Activated naive CD8-positive, alpha-beta T cell treated with anti-CD3 and anti-CD28 coated beads, Interleukin-2, amount 50 U/mL, for 24 hours (primary cell): ENCODE measurements around the gene KRTAP12-4.
"Not testable (repeated sequence)": the region's sequence is repeated elsewhere in the genome, so short reads cannot be mapped to it uniquely, and the experiment has no call there.

Source experiments
- ATAC-seq: fragments of 150-1000 bp; cut with Tn5 transposase; one replicate; pipeline ENCODE4 v1.10.0; 2021
- DNase-seq: peaks from one replicate; pipeline ENCODE4 v3.0.0; 2021
- H3K27ac Mint-ChIP-seq: one replicate; pipeline ENCODE4 v1.8.0; 2021; ENCODE audit warnings: mild to moderate bottlenecking, mixed read lengths
- H3K27me3 Mint-ChIP-seq: one replicate; pipeline ENCODE4 v1.8.0; 2021; ENCODE audit warnings: mixed read lengths
- H3K36me3 Mint-ChIP-seq: one replicate; pipeline ENCODE4 v1.8.0; 2021; ENCODE audit warnings: low read depth, mixed read lengths
- H3K4me1 Mint-ChIP-seq: one replicate; pipeline ENCODE4 v1.8.0; 2021; ENCODE audit warnings: mixed read lengths
- H3K4me3 Mint-ChIP-seq: one replicate; pipeline ENCODE4 v1.8.0; 2021; ENCODE audit warnings: mild to moderate bottlenecking, moderate library complexity, mixed read lengths
- H3K9me3 Mint-ChIP-seq: one replicate; pipeline ENCODE4 v1.8.0; 2021; ENCODE audit warnings: mixed read lengths

The KRTAP12-4 gene, protein sequence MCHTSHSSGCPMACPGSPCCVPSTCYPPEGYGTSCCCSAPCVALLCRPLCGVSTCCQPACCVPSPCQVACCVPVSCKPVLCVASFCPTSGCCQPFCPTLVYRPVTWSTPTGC

DNA sequence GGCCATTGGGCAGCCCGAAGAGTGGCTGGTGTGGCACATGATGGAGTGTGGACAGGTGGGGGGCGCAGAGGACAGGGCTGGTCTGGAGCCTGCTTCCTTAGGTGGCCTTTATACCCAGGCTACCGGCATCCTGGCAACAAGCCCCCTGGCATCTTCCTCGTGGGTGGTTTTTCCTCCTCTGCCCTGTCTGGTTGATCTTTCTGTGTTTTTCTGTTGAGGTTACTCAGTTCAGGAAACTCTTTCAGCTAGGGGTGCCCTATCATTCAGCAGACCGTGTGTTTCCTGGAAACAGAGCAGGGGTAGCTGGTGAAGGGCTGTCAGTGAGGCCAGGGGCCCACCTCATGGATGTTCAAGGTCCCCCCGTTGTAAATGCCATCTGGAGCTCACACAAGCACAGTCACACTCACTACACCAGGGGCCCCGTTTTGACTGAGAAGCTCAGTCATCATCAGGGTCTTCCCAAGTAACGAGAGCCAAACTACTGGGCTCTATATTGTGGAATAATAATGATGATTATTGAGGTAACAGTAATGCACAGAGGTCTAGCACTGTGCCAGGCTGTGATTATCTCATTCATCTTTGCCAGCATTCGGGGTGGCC lies at the start of gene KRTAP12-4:
Gene KRTAP12-4 (minus strand): TSS at position 84 of the 600 bp plus-strand sequence. CDS start 45 bp downstream, at position 39.
- no peak within 1 kb of the TSS for H3K4me3 Mint-ChIP-seq
- H3K27ac Mint-ChIP-seq = no peak within 1 kb of the TSS
- H3K36me3 Mint-ChIP-seq = peaks cover 6% of the 10 kb centered on the region
- H3K4me1 Mint-ChIP-seq = peaks cover 53% of the 10 kb centered on the region
- H3K9me3 Mint-ChIP-seq = peaks cover 17% of the 10 kb centered on the region
- DNase-seq (no peak), ATAC-seq (no peak)
- H3K27me3 Mint-ChIP-seq = no peaks in the 10 kb centered on the region

DNA sequence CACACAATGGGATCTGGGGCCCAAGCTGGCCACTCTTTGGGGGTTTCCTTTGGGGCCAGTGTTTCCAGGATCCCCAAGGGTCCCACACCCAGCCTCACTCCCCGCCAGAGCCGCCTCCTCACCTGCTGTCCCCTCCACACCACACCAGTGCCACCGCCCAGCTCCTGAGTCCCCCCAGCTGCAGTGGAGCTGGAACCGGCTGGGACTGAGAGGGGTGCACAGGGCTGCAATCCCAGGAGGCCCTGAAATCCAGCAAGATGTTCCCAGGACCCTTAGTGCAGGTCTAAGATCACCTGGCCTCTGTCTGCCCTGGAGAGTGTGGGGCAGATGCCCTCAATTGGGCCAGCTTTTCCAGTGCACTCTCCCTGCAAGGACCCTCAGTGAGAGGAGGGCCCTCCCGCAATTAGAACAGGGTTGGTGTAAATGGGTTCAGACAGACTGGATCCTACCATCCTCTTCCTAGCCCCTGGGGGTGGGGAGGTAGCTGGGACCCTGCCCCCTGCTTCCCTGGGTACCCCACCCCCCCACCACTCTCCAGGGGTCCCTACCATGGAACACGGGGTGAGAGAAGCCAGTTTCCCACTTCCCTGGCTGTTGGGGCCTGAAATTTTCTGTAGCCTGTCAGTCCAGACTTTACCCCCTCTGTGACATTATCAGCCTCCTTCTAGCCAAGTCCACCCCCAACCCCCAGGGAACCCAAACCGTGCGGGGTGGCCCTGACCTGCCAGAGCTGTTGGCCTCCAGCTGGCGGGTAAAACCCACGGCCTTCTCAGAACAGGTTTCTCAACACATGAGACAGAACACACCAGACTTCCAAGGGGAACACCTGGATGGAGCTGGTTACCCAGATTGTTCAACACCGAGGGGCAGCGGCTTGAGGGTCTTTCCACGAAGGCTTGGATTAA lies 49.5 kb upstream of the KRTAP12-4 start:
- no peak for DNase-seq
- ATAC-seq = no peak
- Mint-ChIP-seq H3K4me1 (peaks cover 1% of the 10 kb centered on the region), H3K27ac (no peak overlapping the region), H3K4me3 (no peak overlapping the region), H3K36me3 (peaks cover 7% of the 10 kb centered on the region), H3K9me3 (peaks cover 10% of the 10 kb centered on the region), H3K27me3 (peaks cover 69% of the 10 kb centered on the region)

DNA sequence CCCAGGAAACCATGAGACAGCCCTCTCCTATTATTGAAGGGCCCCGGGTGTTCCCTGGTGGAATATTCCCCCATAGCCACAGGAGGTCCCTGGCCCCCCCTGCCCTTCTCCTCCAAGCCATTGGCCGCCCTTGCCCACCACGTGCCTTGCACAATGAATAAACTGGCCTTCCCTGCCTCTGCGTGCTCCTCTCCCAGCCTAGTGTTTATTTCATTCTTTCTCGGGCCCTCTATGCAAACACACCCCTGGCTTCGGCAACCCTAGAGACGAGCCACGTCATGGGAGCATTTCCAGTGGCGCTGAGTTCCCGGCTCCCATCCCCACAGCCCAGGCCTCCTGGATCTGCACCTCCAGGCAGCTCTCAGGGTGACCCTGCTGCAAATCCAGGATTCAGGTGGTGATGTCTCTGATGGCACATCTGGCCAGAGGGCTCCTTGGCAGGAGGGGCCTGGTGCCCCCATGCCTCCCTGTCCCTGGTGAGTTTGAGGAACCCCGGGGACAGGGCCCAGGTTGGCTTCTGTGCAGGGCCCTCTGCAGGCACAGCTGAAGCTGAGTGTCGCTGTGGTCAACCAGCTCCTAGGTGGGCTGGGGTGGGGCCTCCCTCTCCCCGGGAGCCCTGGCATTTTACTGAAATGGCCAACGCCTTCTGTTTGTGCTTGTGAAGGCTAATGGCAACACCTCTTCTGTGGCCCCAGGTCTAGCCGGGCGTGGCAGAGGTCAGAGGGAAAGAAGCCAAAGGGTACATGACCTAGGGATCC lies 48.7 kb upstream of the KRTAP12-4 start:
- Mint-ChIP-seq H3K27me3 (peaks cover 70% of the 10 kb centered on the region), H3K36me3 (peaks cover 7% of the 10 kb centered on the region), H3K27ac (no peak overlapping the region), H3K4me3 (no peak overlapping the region), H3K9me3 (peaks cover 10% of the 10 kb centered on the region), H3K4me1 (peaks cover 1% of the 10 kb centered on the region)
- no peak for ATAC-seq
- DNase-seq = no peak

DNA sequence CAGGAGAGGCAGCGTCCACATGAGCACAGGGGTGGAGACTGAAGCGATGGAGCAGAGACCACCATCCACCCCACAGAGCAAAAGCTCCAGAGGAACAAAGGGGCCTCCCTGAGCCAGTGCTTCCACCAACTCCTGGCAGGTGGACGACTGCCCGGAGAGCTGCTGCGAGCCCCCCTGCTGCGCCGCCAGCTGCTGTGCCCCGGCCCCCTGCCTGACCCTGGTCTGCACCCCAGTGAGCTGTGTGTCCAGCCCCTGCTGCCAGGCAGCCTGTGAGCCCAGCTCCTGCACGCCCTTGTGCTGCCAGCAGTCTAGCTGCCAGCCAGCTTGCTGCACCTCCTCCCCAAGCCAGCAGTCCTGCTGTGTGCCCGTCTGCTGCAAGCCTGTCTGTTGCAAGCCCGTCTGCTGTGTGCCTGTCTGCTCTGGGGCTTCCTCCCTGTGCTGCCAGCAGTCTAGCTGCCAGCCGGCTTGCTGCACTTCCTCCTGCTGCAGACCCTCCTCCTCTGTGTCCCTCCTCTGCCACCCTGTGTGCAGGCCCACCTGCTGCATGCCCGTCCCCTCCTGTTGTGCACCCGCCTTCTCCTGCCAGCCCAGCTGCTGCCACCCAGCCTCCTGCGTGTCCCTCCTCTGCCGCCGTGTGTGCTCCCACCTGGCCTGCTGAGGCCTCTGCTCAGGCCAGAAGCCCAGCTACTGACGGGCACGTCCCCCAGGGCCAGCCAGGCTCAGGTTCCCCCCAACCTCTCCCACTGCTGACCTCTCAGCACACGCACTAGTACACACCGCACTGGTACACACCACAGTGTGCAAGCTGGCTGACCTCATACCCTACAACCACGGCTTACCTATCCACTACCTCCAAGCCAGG lies 47.9 kb upstream of the KRTAP12-4 start:
- Mint-ChIP-seq H3K27ac (no peak overlapping the region), H3K4me1 (no peaks in the 10 kb centered on the region), H3K27me3 (peaks cover 71% of the 10 kb centered on the region), H3K9me3 (peaks cover 10% of the 10 kb centered on the region), H3K4me3 (no peak overlapping the region), H3K36me3 (peaks cover 7% of the 10 kb centered on the region)
- no peak for ATAC-seq
- DNase-seq = no peak

DNA sequence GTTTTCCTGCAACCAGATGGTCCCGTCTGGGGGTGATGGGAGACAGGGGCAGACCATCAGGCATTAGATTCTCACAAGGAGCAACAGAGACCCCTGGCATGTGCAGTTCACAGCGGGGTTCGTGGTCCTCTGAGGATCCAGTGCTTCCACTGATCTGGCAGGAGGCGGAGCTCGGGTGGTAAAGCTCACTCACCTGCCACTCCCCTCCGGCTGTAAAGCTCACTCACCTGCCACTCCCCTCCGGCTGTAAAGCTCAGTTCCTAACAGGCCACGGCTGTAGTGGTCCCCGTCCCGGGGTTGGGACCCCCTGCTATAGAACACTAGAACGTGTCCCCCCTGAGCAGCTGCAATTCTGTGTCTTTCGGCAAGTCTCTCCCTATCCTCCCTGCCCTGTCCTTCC lies 47.1 kb upstream of the KRTAP12-4 start:
- ATAC-seq = no peak
- Mint-ChIP-seq H3K4me1 (no peaks in the 10 kb centered on the region), H3K36me3 (peaks cover 7% of the 10 kb centered on the region), H3K4me3 (no peak overlapping the region), H3K27ac (no peak overlapping the region), H3K27me3 (peaks cover 72% of the 10 kb centered on the region), H3K9me3 (peaks cover 10% of the 10 kb centered on the region)
- DNase-seq = no peak

DNA sequence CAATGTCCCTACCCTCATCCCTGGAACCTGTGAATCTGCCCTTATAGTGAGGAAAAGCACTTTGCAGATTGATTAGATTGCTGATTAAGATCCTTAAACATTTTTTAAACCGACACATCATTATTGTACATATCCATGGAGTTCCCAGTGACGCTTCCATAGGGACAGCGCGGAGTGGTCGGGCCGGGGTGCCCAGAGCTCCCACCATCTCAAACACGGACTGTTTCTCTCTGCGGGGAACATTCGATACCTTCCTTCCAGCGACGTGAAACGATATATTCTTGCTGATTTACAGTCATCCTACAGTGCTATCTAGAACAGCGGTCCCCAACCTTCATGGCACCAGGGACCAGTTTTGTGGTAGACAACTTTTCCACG lies 46.6 kb upstream of the KRTAP12-4 start:
- H3K4me3 Mint-ChIP-seq = no peak overlapping the region

DNA sequence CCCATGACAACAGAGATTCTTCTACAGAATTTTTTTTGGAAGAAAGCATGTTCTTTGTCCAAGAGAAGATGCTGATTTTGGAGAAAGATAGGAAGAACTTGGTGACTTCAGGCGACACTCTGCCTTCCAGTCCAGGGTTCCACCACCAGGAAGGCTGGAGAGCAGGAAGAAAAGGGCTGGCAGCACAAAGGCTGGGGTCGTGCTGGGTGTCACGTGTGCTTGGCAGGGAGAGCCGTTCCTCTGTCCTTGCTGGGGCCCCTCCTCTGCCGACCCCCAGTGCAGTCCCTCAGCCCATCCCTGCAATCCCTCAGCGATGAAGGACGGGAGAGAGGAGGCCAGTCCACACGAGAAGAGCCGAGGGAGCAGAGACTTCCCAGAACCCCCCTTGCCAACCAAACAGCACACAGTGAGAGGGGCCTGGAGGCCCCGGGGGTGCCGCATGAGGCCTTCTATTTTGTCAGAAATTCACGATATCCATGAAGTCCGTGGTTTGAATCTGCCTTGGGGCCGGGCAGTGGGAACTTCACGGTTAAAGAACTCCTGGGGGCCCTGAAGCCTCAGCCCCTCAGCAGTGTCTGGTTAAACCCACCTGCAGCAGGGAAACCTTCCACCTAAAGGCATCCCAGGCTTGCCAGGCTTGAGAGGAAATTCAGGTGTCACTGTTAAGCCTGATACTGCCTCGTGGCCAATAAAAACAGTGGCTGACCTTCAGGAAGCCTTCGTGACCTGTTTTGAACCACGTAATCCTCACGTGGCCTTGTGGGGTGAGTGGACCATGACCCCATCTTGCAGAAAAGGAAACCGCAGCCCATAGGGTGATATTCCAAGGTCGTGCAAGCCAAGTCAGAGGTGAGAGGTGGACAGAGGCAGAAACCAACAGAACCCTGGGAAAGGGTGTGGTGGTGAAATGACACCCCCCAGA lies 45.9 kb upstream of the KRTAP12-4 start:
- peaks cover 2% of the 10 kb centered on the region for H3K4me1 Mint-ChIP-seq
- DNase-seq (no peak), ATAC-seq (no peak)
- peaks cover 5% of the 10 kb centered on the region for H3K9me3 Mint-ChIP-seq
- peaks cover 2% of the 10 kb centered on the region for H3K36me3 Mint-ChIP-seq
- no peak overlapping the region for H3K27ac Mint-ChIP-seq
- peaks cover 70% of the 10 kb centered on the region for H3K27me3 Mint-ChIP-seq
- no peak overlapping the region for H3K4me3 Mint-ChIP-seq

More for the DNA sequence above, 46.6 kb upstream of the KRTAP12-4 start:
- Mint-ChIP-seq H3K9me3 (peaks cover 10% of the 10 kb centered on the region), H3K27ac (no peak overlapping the region), H3K27me3 (peaks cover 73% of the 10 kb centered on the region), H3K36me3 (peaks cover 7% of the 10 kb centered on the region), H3K4me1 (peaks cover 2% of the 10 kb centered on the region)
- ATAC-seq = no peak
- DNase-seq = no peak

DNA sequence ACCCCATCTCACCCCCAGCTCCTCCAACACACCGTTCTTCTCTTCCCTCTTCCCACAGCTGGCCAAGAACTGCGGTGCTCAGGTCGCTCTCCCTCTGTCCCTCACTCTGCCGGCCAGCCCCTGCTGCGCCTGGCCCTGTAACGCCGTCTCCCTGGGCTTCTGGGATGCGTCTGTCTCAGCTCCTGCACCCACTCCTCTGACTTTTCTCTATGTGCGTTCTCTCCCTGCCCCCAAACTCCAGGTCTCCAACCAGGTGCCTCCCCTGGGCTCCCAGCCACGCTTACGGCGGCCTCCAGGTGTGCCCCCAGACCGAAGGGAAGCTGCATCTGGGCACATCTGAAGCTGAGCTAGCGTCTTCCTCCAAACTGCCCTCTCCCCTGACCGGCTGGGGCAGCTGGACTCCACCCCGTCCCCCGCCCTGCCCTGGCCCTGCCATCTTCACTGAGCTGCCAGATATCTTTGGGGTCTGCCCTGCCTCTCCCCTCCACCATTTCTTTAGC lies 45.1 kb upstream of the KRTAP12-4 start:
- Mint-ChIP-seq H3K27me3 (peaks cover 62% of the 10 kb centered on the region), H3K27ac (no peak overlapping the region), H3K4me1 (peaks cover 3% of the 10 kb centered on the region), H3K9me3 (no peaks in the 10 kb centered on the region), H3K4me3 (no peak overlapping the region), H3K36me3 (no peaks in the 10 kb centered on the region)
- no peak for DNase-seq
- no peak for ATAC-seq

DNA sequence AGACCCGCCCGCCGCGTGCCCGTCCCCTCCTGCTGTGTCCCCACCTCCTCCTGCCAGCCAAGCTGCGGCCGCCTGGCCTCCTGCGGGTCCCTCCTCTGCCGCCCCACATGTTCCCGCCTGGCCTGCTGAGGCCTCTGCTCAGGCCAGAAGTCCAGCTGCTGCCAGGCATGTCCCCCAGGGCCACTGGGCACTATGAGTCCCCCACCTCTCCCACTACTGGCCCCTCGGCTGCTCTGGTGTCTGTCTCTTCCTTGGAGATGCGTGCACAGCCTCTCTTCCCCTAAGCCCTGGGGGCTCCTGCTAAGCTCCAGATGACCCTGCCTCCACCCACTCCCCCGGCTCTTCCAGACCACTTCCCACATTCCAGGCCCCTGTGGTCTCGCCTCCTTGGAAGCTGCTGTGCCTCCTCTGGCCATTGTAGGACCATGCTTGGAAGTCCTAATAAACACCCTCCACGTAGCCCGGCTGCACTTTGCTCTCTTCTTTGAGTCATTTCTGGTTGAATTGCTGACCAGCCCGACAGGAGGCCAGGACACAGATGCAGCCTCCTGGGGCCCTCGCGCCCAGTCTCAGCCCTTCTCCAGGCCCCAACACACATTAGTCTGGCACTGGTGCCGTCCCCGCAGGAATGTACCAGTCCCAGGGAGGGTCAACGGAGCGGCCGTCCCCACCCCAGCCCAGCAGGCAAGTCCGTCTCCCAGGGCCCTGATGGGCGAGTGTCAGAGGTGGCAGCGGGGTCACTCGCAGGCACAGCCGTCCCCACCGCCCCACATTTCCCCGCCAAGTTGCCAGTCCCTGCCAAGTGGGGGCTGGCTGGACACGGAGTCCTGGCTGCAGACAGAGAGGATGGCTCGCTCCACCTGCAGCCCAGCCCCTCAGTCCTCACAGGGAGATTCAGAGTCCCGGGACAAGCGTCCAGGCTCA lies 43.6 kb upstream of the KRTAP12-4 start:
- no peaks in the 10 kb centered on the region for H3K36me3 Mint-ChIP-seq
- DNase-seq = no peak
- no peak for ATAC-seq
- peaks cover 7% of the 10 kb centered on the region for H3K4me1 Mint-ChIP-seq
- H3K27me3 Mint-ChIP-seq = peaks cover 56% of the 10 kb centered on the region
- no peak overlapping the region for H3K27ac Mint-ChIP-seq
- peaks cover 4% of the 10 kb centered on the region for H3K9me3 Mint-ChIP-seq
- H3K4me3 Mint-ChIP-seq = no peak overlapping the region

DNA sequence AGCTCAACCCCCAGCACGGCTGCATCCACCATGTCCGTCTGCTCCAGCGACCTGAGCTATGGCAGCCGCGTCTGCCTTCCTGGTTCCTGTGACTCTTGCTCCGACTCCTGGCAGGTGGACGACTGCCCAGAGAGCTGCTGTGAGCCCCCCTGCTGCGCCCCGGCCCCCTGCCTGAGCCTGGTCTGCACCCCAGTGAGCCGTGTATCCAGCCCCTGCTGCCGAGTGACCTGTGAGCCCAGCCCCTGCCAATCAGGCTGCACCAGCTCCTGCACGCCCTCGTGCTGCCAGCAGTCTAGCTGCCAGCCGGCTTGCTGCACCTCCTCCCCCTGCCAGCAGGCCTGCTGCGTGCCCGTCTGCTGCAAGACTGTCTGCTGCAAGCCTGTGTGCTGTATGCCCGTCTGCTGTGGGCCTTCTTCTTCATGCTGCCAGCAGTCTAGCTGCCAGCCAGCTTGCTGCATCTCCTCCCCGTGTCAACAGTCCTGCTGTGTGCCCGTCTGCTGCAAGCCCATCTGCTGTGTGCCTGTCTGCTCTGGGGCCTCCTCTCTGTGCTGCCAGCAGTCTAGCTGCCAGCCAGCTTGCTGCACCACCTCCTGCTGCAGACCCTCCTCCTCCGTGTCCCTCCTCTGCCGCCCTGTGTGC lies 42.8 kb upstream of the KRTAP12-4 start, which contains the start of gene KRTAP10-12:
Gene KRTAP10-12 (plus strand): TSS at position 1 of the 639 bp plus-strand sequence. CDS start 30 bp downstream, at position 31.
- H3K9me3 Mint-ChIP-seq = peaks cover 11% of the 10 kb centered on the region

DNA sequence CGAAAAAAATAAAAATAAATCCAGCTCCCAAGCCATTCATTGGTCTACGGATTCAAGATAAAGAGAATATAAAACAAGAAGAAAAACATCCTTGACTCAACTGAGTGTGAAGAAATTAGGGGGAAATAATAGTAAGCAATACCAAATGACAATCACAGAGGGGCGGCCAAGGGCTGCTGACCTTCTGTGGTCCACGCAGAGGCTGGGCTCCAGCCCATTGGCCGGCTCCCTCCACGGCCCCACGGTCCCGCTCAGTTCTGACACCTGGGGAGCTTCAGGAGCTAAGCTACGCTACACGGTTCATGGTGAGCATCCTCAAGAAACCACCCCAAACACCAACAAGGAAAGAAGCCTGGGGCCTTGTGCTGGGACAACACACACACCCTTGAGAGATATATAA lies 42.1 kb upstream of the KRTAP12-4 start:
- H3K4me1 Mint-ChIP-seq = peaks cover 11% of the 10 kb centered on the region
- DNase-seq = no peak
- peaks cover 11% of the 10 kb centered on the region for H3K9me3 Mint-ChIP-seq
- no peak for ATAC-seq
- no peak overlapping the region for H3K4me3 Mint-ChIP-seq
- H3K36me3 Mint-ChIP-seq = no peaks in the 10 kb centered on the region
- H3K27me3 Mint-ChIP-seq = peaks cover 44% of the 10 kb centered on the region
- H3K27ac Mint-ChIP-seq = no peak overlapping the region

More for the DNA sequence above, 42.8 kb upstream of the KRTAP12-4 start, which contains the start of gene KRTAP10-12:
- DNase-seq, ATAC-seq, H3K4me1 Mint-ChIP-seq, H3K27ac Mint-ChIP-seq, H3K36me3 Mint-ChIP-seq, H3K4me3 Mint-ChIP-seq: not testable (repeated sequence)
- H3K27me3 Mint-ChIP-seq = peaks cover 49% of the 10 kb centered on the region
